Erythroblast (primary cell): ENCODE results near the gene NKX1-2.

Experiments
- DNase-seq, 2 experiments: peaks; one replicate each; lab custom pipeline; 2025; lab: John Stamatoyannopoulos, UW
- GATA1 ChIP-seq: IDR thresholded peaks from 2 replicates; pipeline ENCODE4 v1.6.1; 2011; ENCODE audit warnings: low read depth, mild to moderate bottlenecking, control low read depth, low read length, moderate library complexity
- POLR2A ChIP-seq: IDR thresholded peaks from 2 replicates; pipeline ENCODE4 v1.6.1; 2011; ENCODE audit warnings: mild to moderate bottlenecking, low read length

NKX1-2 gene

DNA sequence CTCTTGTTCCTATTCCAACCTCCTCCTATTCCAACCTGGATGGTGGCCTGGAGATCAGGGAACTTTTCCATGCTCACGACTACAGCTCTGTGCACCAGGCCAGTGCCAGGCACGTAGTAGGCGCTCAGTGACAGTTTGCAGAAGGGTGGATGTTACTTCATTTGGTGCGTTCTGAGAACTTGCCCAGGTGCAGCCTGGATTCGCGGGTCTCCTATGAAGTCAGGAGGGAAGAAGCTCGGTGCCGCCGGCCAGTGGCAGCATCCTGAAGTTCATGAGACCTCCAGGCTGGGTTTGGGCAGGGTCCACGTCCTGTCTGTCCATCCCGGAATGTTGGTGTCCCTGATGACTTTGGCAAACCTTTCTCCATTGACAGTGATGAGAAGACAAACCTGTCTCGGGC, 33.0 kb upstream of the NKX1-2 start:
- TF ChIP-seq POLR2A (no peak), GATA1 (no peak)
- no peak for DNase-seq

DNA sequence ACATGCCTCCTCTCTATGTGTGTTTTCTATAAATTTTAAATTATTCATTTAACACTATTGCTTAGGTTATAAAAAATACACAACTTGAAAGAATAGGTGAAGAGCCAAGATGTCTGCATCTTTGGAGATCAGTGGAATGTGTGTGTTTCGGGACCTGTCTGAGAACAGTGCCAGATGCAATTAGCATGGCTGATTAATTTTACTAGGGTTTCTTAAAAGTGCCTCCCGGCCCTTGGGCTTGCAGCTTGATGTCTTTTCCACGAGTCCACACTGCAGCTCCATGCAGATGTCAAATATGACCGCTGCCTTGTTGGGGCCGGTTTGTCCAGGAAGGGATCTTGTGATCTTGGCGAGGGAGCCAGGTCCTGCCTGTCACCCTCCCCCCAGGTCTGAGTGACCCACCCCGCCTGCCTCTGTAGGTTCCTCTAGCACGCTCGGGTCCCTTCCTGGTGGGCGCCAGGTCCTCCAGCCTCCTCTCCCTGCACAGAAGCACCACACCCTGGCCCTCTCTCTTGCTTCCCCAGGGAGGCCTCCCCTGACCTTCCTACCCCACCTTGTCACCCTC, 32.5 kb upstream of the NKX1-2 start:
- no peak for DNase-seq
- TF ChIP-seq POLR2A = no peak
- TF ChIP-seq GATA1 = no peak

- DNase-seq = no peak
- TF ChIP-seq GATA1 (no peak), POLR2A (no peak)
These were observed 31.9 kb upstream of the NKX1-2 start for GRCh38 chr10:124481717-124482116.

DNA sequence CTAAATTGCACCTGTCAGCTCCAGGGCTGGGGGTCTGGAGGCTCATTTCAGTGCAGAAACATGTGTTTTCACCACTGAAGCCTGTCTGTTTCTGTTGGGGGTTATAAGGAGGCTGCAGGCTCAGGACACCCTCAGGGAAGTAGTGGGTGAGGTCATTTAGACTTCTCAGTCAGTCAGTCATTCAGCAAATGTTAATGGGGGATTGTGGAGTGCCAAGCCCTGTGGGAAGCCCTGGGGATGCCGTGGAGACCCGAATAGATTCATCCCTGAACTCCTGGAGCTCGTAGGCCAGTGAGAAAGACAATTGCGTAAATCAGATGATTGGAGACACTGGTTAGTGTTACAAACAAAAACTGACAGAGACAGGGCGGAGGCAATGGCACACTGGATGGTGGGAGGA, 31.0 kb upstream of the NKX1-2 start:
- DNase-seq = no peak

DNA sequence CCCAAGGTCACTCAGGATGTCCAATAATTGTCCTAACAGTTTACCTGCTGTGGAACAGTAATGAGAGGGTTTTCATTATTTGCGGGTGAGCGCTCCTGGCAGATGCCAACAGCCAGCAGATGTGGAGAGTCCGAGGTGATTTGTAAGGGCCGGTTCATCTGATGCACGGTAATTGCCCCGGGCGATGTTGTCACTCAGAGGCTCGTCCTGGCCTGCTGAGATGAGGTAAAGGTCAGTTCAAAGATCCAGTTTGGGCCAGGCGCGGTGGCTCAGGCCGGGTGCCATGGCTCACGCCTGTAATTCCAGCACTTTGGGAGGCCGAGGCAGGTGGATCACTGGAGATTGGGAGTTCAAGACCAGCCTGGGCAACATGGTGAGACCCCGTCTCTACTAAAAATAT, 28.7 kb upstream of the NKX1-2 start:
- TF ChIP-seq GATA1 = no peak
- DNase-seq = no peak

More for the DNA sequence above, 31.0 kb upstream of the NKX1-2 start:
- TF ChIP-seq GATA1 = no peak
- no peak for TF ChIP-seq POLR2A

DNA sequence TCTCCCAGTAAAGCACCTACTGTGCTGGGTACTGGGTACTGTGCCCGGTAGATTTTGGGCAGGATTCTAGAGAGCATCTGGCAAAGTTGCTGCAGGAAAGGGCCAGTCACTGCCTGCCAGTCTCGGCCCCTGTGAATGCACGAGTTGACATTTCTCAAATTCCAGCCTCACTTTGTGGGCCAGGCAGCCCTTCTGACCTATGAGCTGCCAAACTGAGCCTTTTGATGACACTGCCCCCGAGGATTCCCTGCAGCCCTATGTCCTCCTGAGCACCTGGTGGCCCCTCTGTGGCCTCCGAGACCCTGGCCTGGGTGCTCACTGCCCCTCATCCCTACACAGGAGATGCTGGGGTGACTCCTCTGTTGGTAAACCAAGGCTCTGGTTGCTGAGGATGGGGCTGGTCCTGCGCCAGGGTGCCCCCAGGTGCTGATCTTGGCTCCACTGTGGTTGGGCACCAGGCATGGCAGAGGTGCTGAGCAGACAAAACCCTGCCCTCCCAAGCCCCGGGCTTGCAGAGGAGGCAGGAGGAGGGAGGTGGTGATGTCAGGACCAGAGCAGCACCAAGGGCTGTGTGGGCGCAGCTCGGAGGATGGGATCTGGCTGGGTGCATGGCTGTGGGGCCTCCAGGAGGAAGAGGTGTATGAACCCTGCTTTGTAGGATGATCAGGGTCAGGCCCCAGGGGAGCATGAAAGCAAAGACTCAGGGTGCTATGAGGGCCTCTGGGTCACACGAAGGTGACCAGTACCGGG, 28.0 kb upstream of the NKX1-2 start:
- DNase-seq = no peak
- TF ChIP-seq POLR2A = no peak
- no peak for TF ChIP-seq GATA1

GRCh38 chr10:124476043-124476725, 26.3 kb upstream of the NKX1-2 start:
- TF ChIP-seq POLR2A (no peak), GATA1 (no peak)
- DNase-seq = no peak

GRCh38 chr10:124474514-124475070, 24.8 kb upstream of the NKX1-2 start:
- DNase-seq = no peak
- TF ChIP-seq POLR2A = no peak
- no peak for TF ChIP-seq GATA1

DNA sequence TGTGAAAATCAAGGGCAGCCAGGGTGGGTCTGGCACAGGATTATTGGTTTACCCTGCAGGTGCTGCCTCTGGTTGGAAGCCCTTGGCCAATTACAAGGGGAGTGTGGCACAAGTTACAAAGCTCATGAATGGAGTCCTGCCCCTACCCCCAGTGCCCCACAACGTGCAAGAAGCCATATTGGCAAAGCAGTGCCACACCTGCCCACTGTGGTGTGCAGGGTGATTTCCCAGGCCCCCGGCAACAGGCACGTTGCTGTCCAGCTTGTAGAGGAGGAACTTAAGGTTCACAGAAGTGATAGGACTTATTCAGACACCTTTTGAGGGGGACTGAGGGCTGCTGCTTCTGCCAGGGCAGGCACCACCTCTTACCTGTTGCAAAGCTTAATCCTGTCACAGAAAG, 23.2 kb upstream of the NKX1-2 start:
- no peak for DNase-seq
- TF ChIP-seq POLR2A = no peak
- no peak for TF ChIP-seq GATA1

DNA sequence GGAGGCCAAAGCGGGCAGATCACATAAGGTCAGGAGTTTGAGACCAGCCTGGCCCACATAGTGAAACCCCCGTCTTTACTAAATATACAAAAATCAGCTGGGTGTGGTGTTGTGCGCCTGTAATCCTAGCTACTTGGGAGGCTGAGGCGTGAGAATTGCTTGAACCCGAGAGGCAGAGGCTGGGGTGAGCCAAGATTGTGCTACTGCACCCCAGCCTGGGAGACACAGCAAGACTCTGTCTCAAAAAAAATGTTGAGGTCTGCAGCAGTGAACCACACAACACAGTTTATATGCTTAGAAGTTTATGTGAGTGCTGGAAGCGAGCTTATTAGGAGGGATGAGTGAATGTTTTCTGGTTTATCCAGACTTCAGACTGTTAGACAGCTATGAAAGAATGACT, 22.2 kb upstream of the NKX1-2 start:
- no peak for DNase-seq
- TF ChIP-seq POLR2A (no peak), GATA1 (no peak)

- DNase-seq = no peak
These were observed 21.0 kb upstream of the NKX1-2 start for GRCh38 chr10:124470544-124471434.

GRCh38 chr10:124469956-124470484, 20.2 kb upstream of the NKX1-2 start:
- no peak for DNase-seq
- TF ChIP-seq POLR2A (no peak), GATA1 (no peak)

More at GRCh38 chr10:124470544-124471434, 21.0 kb upstream of the NKX1-2 start:
- no peak for TF ChIP-seq POLR2A
- TF ChIP-seq GATA1 = no peak

- DNase-seq = no peak
These were observed 18.8 kb upstream of the NKX1-2 start for GRCh38 chr10:124468624-124469023.

More at GRCh38 chr10:124468624-124469023, 18.8 kb upstream of the NKX1-2 start:
- TF ChIP-seq POLR2A (no peak), GATA1 (no peak)
